ENCODE measurements around the gene AADACL2. TPM values are rescaled to one million over a fixed set of nuclear protein-coding genes. Genes with fewer than 3 reads are reported as not detected.

AADACL2 gene
- total and polyA plus RNA-seq, 11 donors: 1.4 TPM; not detected in 10

DNA sequence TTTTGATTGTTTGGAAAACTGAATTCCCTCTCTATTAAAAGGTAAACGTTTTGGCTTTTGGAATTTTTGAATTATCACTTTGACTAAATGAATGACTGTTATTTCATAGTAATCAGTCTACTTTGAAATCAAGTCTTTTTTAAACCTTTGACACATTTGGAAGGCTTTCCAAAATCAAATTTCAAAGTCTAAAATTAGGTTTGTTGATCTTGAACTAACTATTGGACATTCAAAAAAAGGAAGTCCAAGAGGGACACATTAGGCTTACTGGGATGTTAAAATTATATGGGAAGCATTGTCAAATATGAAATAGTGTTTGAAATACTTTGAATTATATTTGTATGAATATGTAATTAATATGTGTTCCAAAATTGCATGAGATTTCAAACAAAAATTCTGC, 45.2 kb upstream of the AADACL2 start:
- no peak for ATAC-seq
- no peaks in the 10 kb centered on the region for H3K36me3 ChIP-seq
- intact Hi-C loops (cut with DNase I): no loop called here
- H3K9me3 ChIP-seq: peaks cover 0 to 3% (median 0%) of the 10 kb centered on the region in 12 donors
- H3K27ac ChIP-seq: no peak overlapping the region
- no peak for DNase-seq
- TF ChIP-seq, protein P1, sequence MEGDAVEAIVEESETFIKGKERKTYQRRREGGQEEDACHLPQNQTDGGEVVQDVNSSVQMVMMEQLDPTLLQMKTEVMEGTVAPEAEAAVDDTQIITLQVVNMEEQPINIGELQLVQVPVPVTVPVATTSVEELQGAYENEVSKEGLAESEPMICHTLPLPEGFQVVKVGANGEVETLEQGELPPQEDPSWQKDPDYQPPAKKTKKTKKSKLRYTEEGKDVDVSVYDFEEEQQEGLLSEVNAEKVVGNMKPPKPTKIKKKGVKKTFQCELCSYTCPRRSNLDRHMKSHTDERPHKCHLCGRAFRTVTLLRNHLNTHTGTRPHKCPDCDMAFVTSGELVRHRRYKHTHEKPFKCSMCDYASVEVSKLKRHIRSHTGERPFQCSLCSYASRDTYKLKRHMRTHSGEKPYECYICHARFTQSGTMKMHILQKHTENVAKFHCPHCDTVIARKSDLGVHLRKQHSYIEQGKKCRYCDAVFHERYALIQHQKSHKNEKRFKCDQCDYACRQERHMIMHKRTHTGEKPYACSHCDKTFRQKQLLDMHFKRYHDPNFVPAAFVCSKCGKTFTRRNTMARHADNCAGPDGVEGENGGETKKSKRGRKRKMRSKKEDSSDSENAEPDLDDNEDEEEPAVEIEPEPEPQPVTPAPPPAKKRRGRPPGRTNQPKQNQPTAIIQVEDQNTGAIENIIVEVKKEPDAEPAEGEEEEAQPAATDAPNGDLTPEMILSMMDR (IDR thresholded peaks at IDR 0.05): no peak
- no peak for TF ChIP-seq POLR2A (IDR thresholded peaks at IDR 0.05)
- peaks cover 0 to 5% (median 0%) of the 10 kb centered on the region in 12 donors for H3K4me1 ChIP-seq
- no peak overlapping the region for H3K4me3 ChIP-seq
- no peaks in the 10 kb centered on the region for H3K27me3 ChIP-seq
- WGBS, 4 donors: 40 to 58% (median 49%) methylated on average over 1 of the region's 1 CpG

DNA sequence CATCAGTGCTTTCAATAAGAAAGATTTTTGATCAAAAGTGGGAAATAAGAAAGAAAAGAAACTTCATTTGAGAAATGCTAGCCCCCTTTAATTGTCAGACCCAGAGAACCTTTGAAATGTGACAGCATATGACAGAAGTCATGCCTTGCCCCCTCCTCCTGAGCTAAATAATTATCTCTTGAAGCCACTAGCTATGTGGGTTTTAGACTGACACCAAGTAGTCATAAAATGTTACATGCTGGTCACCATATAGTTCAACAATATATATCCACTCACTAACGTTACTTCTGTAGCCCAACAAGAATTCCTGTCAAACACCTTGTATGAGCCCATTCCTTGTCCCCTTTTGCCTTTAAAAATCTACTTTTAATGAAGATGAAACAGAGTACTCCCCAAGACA, 43.1 kb upstream of the AADACL2 start:
- peaks cover 0 to 5% (median 0%) of the 10 kb centered on the region in 12 donors for H3K4me1 ChIP-seq
- ATAC-seq (no peak), DNase-seq (no peak)
- H3K27me3 ChIP-seq: no peaks in the 10 kb centered on the region
- TF ChIP-seq, protein P1 (IDR thresholded peaks at IDR 0.05): no peak
- TF ChIP-seq POLR2A (IDR thresholded peaks at IDR 0.05): no peak
- no peaks in the 10 kb centered on the region for H3K9me3 ChIP-seq
- H3K4me3 ChIP-seq: no peak overlapping the region
- H3K27ac ChIP-seq: no peak overlapping the region
- H3K36me3 ChIP-seq: no peaks in the 10 kb centered on the region
- intact Hi-C loops (cut with DNase I): no loop called here
- WGBS, 4 donors: 65 to 89% (median 76%) methylated on average over 1 of the region's 1 CpG

DNA sequence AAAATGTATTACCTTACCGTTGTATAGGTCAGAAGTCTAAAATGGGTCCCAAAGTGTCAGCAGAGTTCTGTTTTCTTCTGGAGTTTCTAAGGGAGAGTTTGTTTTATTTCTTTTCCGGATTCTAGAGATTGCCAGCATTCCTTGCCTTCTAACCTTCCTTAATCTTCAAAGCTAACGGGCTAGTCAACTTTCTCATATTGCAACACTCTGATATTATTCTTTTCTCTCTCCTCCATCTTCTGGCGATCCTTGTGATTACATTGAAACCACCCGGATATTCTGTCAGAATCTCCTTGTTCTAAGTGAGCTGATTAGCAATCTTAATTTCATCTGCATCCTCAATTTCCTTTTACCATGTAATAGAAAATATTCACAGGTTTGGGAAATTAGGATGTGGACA, 36.2 kb upstream of the AADACL2 start:
- no peak for TF ChIP-seq POLR2A (IDR thresholded peaks at IDR 0.05)
- TF ChIP-seq, protein P1 (IDR thresholded peaks at IDR 0.05): no peak
- intact Hi-C loops (cut with DNase I): no loop called here
- 62 to 76% (median 68%) methylated on average over 5 of the region's 5 CpGs for WGBS, 4 donors
- Histone ChIP-seq H3K4me1 (no peaks in the 10 kb centered on the region), H3K36me3 (no peaks in the 10 kb centered on the region), H3K27me3 (no peaks in the 10 kb centered on the region), H3K27ac (no peak overlapping the region), H3K4me3 (no peak overlapping the region), H3K9me3 (peaks cover 0 to 9% (median 0%) of the 10 kb centered on the region in 12 donors)
- no peak for DNase-seq
- ATAC-seq: no peak

DNA sequence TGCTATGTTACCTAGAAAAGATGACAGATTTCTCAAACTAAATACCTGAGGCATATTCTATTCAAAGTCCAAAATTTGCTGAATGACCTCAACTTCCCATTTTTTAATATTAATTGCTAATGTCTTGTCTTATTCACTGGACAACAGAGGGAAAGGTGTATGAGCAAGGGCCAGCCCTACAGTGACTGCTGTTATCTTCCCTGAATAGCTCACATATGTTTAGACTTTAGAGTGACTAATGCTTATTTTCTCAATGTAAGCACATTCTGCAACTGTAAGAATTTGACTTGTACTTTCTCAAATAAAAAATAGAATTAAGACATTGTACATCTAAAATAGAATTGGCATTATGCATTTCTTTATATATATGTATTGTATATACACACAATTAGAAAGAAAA, 26.5 kb upstream of the AADACL2 start:
- Histone ChIP-seq H3K9me3 (peaks cover 0 to 13% (median 0%) of the 10 kb centered on the region in 12 donors), H3K27ac (no peak overlapping the region), H3K4me3 (no peak overlapping the region), H3K27me3 (no peaks in the 10 kb centered on the region), H3K36me3 (no peaks in the 10 kb centered on the region), H3K4me1 (no peaks in the 10 kb centered on the region)
- intact Hi-C loops (cut with DNase I): no loop called here
- DNase-seq (no peak), ATAC-seq (no peak)
- TF ChIP-seq POLR2A (IDR thresholded peaks at IDR 0.05): no peak
- TF ChIP-seq, protein P1 (IDR thresholded peaks at IDR 0.05): no peak

Measured in heart left ventricle (tissue), 16 donors.